Naive thymus-derived CD8-positive, alpha-beta T cell (primary cell): ENCODE measurements around the gene GEMIN7. TPM values are rescaled to one million over a fixed set of nuclear protein-coding genes. Genes with fewer than 3 reads are reported as not detected.

Experiments used
- ATAC-seq, 2 donors: fragments of 150-1000 bp; cut with Tn5 transposase in 1 of 2; sonication (Bioruptor Pico), chemical (Tn5 transposase) in 1 of 2; 1 replicate in 1 of 2; 2 replicates in 1 of 2; pipeline ENCODE4 v1.10.0; 2021; ENCODE audit warnings: mild to moderate bottlenecking in 2 of 2, moderate library complexity in 2 of 2
- POLR2A ChIA-PET: fragments of 350-600 bp; sonication (Branson Sonifier 250); formaldehyde crosslinking; loops from one replicate; lab custom pipeline; 2021; ENCODE audit warnings: antibody characterized with exemption; lab: Charles Lee
- DNase-seq, 10 donors: peaks; one replicate each; pipeline versions ENCODE4 v3.0.0 to v3.0.0-alpha.2; 2020 to 2022
- H3K27ac Mint-ChIP-seq, 10 donors: one replicate each; pipeline ENCODE4 v1.8.0; 2020 to 2022; ENCODE audit warnings: mild to moderate bottlenecking in 10 of 10, mixed read lengths in 10 of 10, moderate library complexity in 4 of 10, inconsistent platforms in 1 of 10
- H3K27me3 Mint-ChIP-seq, 5 donors: one replicate each; pipeline ENCODE4 v1.8.0; 2021 to 2022; ENCODE audit warnings: mixed read lengths in 5 of 5
- H3K36me3 Mint-ChIP-seq, 3 donors: one replicate each; pipeline ENCODE4 v1.8.0; 2020 to 2022; ENCODE audit warnings: mixed read lengths in 3 of 3, mild to moderate bottlenecking in 2 of 3, inconsistent platforms in 1 of 3
- H3K4me1 Mint-ChIP-seq, 4 donors: one replicate each; pipeline ENCODE4 v1.8.0; 2021 to 2022; ENCODE audit warnings: mixed read lengths in 4 of 4
- H3K4me3 Mint-ChIP-seq, 10 donors: one replicate each; pipeline ENCODE4 v1.8.0; 2020 to 2022; ENCODE audit warnings: mild to moderate bottlenecking in 10 of 10, mixed read lengths in 10 of 10, moderate library complexity in 6 of 10, inconsistent platforms in 1 of 10
- H3K9me3 Mint-ChIP-seq, 9 donors: one replicate each; pipeline ENCODE4 v1.8.0; 2020 to 2022; ENCODE audit warnings: mixed read lengths in 9 of 9, mild to moderate bottlenecking in 3 of 9, inconsistent platforms in 1 of 9, moderate library complexity in 1 of 9
- polyA plus RNA-seq, 3 donors: library from polyadenylated mRNA; unstranded; fragments of 300-500 nt; fragmentation: Illumina TruSeq; gene quantifications; one replicate each; pipeline ENCODE4 v1.2.3, GENCODE V29; 2021
- total RNA-seq, 8 experiments: library from RNA in 2 of 8; stranded (reverse) in 2 of 8; gene quantifications; one replicate each; pipeline ENCODE4 v1.2.3 and lab custom pipeline; 2021 to 2026

GEMIN7 gene
- total and polyA plus RNA-seq, 5 experiments from 2014 or later, result 13.5 to 70.0 (median 44.2) TPM

DNA sequence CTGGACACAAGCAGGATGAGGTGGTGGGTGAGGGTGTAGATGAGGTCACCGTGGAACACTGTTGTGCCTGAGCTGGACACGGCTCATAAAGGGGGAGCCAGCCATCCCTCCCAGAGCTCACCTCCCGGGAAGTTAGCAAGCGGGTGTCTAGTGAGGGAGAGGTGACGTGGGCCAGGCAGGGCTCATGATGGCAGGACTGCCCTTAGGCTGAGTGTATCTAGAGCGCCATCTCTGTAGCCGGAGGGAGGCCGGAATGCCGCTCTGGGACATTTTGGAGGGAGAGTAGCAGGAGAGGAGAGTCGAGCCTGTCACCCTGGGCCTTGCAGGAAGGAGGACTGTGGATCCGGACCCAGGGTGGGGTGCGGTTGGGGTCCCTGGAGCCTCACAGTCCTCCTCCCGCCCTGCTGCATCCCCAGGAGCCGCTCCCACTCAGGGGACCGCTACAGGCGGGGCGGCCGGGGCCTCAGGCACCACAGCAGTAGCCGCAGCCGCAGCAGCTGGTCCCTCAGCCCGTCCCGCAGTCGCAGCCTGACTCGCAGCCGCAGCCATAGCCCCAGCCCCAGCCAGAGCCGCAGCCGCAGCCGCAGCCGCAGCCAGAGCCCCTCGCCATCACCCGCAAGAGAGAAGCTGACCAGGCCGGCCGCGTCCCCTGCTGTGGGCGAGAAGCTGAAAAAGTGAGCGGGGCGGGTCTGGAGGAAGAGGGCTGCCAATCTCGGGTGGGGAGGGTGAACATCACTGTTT, 12.0 kb upstream of the GEMIN7 start:
- POLR2A ChIA-PET, result interaction anchor here (1.0 to 1.3 kb wide), 3 partner anchors 7 to 25 kb away, joined by 3 read pairs; partner anchors contain the start of gene GEMIN7
- no peaks in the 10 kb centered on the region for H3K27me3 Mint-ChIP-seq
- ATAC-seq, result no peak

DNA sequence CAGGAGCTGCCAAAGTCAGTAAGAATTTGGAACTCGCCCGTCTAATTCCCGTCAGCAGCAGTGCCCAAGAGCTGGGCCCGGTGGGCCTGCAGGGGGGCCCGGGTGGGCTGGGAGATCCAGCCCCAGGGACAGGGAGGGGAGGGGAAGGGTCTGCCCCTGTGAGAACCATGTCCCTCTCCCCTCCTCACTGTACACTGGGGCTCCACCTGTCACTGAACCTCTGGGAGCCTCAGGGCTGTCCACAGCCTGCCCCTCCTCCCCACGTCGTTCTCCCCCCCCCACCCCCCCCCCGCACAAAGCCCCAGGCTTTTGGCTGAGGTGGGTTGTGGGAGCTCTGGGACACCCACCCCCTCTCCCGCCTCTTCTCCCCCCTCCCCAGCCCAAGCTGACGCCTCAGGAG, 11.0 kb upstream of the GEMIN7 start:
- Mint-ChIP-seq H3K27me3 (no peaks in the 10 kb centered on the region), H3K4me3 (no peak overlapping the region), H3K4me1 (peaks cover 0 to 2% (median 0%) of the 10 kb centered on the region in 4 donors), H3K9me3 (no peaks in the 10 kb centered on the region), H3K36me3 (peaks cover 0 to 54% (median 4%) of the 10 kb centered on the region in 3 donors), H3K27ac (no peak overlapping the region)
- DNase-seq, result no peak
- ATAC-seq, result no peak
- POLR2A ChIA-PET, result interaction anchor here (1.0 to 1.3 kb wide), 3 partner anchors 8 to 24 kb away, joined by 3 read pairs; partner anchors contain the start of gene GEMIN7

More for the DNA sequence above, 12.0 kb upstream of the GEMIN7 start:
- H3K36me3 Mint-ChIP-seq, result peaks cover 0 to 63% (median 7%) of the 10 kb centered on the region in 3 donors
- H3K4me3 Mint-ChIP-seq, result no peak overlapping the region
- H3K4me1 Mint-ChIP-seq, result peaks cover 0 to 2% (median 0%) of the 10 kb centered on the region in 4 donors
- H3K27ac Mint-ChIP-seq, result peak overlapping the region in 3 of 10 donors; percentile 33 to 69 (median 40)
- no peaks in the 10 kb centered on the region for H3K9me3 Mint-ChIP-seq
- DNase-seq, result no peak

DNA sequence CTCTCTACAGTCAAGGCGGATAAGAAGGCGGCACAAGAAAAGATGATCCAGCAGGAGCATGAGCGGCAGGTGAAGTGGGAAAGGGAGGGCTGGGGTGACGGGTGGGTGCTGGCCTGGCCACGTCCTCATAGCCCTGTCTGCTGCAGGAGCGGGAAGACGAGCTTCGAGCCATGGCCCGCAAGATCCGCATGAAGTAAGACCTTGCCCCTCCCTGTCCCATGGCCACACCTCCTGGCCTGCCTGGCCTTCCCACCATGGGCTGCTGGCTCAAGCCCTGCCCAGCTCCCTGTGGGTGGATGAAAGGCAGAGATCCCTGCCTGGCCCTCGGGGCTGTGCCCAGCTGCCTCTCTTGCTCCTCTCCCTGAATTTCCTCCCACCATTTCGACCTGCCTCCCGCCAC, 10.0 kb upstream of the GEMIN7 start:
- ATAC-seq (no peak), DNase-seq (no peak)
- H3K27ac Mint-ChIP-seq, result peak overlapping the region in 2 of 10 donors; percentile 6 to 64
- POLR2A ChIA-PET, result no interaction called here
- peaks cover 0 to 45% (median 4%) of the 10 kb centered on the region in 3 donors for H3K36me3 Mint-ChIP-seq
- no peaks in the 10 kb centered on the region for H3K9me3 Mint-ChIP-seq
- peaks cover 0 to 2% (median 0%) of the 10 kb centered on the region in 4 donors for H3K4me1 Mint-ChIP-seq
- H3K27me3 Mint-ChIP-seq, result no peaks in the 10 kb centered on the region
- H3K4me3 Mint-ChIP-seq, result no peak overlapping the region

DNA sequence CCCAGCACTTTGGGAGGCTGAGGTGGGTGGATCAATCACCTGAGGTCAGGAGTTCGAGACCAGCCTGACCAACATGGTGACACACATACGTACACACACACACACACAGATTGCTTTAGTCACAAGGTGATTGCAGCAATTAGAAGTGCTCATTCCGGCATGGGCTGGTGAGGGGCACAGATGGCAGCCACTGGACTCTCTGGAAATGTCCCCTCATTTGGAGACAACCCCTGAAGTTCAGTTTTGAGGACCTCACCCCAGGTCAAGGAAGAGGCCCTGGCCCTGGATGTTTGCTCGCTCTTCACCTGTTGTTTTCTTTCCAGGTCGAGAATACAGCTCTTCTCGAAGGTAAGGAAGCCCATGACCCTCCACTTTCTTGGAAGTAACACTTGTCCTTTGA, 8.8 kb upstream of the GEMIN7 start:
- POLR2A ChIA-PET, result no interaction called here
- ATAC-seq (no peak), DNase-seq (no peak)
- peaks cover 0 to 40% (median 4%) of the 10 kb centered on the region in 3 donors for H3K36me3 Mint-ChIP-seq
- H3K27ac Mint-ChIP-seq, result peak overlapping the region in 1 of 10 donors; percentile 33
- H3K9me3 Mint-ChIP-seq, result no peaks in the 10 kb centered on the region
- no peak overlapping the region for H3K4me3 Mint-ChIP-seq
- no peaks in the 10 kb centered on the region for H3K27me3 Mint-ChIP-seq
- H3K4me1 Mint-ChIP-seq, result peaks cover 0 to 9% (median 3%) of the 10 kb centered on the region in 4 donors

DNA sequence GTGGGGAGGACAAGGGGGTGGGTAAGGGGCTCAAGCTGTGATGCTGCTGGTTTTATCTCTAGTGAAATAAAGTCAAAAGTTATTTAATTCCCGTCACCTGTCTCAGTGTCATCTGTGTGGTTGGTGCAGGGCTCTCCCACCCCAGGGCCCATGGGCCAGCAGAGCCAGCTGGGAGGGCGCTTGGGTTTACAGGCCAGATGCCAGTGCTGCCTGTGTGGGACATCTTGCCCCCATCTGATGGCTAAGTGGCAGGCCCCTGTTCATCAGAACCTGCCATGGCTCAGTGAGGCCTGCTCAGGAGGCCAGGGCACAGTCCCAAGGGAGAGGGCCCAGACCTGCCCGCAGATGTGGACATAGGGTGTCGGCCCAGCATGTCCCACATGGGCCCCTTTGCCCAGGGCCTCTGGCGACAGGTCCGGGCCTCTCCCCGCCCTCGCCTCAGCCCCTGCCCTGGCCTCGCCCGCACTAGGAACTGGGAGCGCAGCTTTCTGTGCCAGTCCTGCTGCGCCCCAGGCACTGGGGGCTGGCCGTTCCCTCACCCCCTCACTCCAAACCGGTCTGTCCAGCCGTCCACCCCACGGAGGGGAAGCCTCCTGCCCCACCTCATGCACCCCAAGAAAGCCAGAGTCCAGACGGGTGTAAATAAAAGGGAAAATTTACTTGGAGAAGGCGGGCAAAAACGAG, 8.1 kb upstream of the GEMIN7 start:
- ATAC-seq (no peak), DNase-seq (no peak)
- H3K4me1 Mint-ChIP-seq, result peaks cover 2 to 13% (median 8%) of the 10 kb centered on the region in 4 donors
- H3K9me3 Mint-ChIP-seq, result no peaks in the 10 kb centered on the region
- no peak overlapping the region for H3K4me3 Mint-ChIP-seq
- peaks cover 0 to 35% (median 4%) of the 10 kb centered on the region in 3 donors for H3K36me3 Mint-ChIP-seq
- H3K27ac Mint-ChIP-seq, result no peak overlapping the region
- H3K27me3 Mint-ChIP-seq, result no peaks in the 10 kb centered on the region
- POLR2A ChIA-PET, result no interaction called here

DNA sequence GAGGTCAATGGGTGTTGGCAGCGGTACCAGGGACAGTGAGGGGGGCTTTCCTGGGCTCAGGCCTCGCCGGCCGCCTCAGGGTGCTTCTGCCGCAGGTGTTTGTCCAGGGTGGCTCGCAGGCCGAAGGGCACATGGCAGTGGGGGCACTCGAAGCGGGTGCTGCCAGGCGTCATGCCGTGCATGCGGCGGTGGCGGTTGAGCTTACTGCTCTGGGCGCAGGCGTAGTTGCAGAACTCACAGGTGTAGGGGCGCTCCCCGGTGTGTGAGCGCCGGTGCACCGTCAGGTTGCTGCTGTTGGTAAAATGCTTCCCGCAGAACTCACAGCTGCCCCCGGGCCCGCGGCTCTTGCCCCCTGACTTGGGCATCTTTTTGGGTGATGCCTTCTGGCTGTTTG, 7.5 kb upstream of the GEMIN7 start:
- peaks cover 2 to 15% (median 9%) of the 10 kb centered on the region in 4 donors for H3K4me1 Mint-ChIP-seq
- H3K36me3 Mint-ChIP-seq, result peaks cover 0 to 33% (median 4%) of the 10 kb centered on the region in 3 donors
- no peaks in the 10 kb centered on the region for H3K9me3 Mint-ChIP-seq
- POLR2A ChIA-PET, result interaction anchor here (1.6 kb wide), 1 partner anchor 32 kb away, joined by 3 read pairs; no protein-coding TSS in a partner anchor
- no peak overlapping the region for H3K4me3 Mint-ChIP-seq
- no peak for DNase-seq
- ATAC-seq, result no peak
- no peak overlapping the region for H3K27ac Mint-ChIP-seq
- H3K27me3 Mint-ChIP-seq, result no peaks in the 10 kb centered on the region

DNA sequence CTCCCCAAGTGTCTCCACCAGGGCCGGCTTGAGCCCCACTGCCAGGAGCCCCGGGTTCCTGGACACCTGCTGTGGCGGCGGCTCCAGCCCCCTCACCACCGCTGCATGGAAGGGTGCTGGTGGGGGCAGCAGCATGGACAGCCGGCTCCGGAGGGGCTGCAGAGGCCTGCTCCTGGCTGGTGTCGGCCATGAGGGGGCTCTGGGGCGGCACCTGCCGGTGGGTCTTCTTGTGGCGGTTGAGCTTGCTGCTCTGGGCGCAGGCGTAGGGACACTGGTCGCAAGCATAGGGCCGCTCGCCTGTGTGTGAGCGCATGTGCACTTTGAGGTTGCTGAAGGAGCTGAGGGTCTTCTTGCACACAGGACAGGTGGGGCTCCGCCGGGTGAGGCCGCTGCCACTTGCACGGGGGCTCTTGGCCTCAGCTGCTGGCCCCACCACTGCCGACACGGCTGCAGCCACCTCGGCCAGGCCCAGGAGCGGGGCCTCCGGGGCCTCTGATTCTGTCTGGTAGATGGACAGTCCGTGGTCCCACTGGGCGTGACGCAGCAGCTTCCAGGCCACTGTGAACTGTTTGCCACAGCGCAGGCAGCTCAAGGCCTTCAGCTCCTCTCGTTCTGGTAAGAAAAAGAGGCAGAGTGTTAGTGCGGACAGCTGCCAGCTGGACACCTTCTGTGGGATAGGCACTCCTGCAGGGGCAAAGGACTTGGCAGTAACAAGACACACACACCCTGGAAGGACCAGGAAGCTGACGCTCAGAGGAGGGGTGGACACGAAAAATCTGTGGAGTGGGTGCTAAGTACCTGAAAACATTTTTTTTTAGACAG, 6.9 kb upstream of the GEMIN7 start:
- H3K36me3 Mint-ChIP-seq, result peaks cover 0 to 28% (median 4%) of the 10 kb centered on the region in 3 donors
- no peak for ATAC-seq
- H3K4me1 Mint-ChIP-seq, result peaks cover 5 to 22% (median 16%) of the 10 kb centered on the region in 4 donors
- no peak overlapping the region for H3K4me3 Mint-ChIP-seq
- DNase-seq, result no peak
- POLR2A ChIA-PET, result interaction anchor here (0.7 to 1.6 kb wide), 4 partner anchors 18 to 59 kb away, joined by 3 to 4 read pairs (median 3); partner anchors contain the start of gene PPP1R37
- H3K9me3 Mint-ChIP-seq, result no peaks in the 10 kb centered on the region
- H3K27ac Mint-ChIP-seq, result peak overlapping the region in 4 of 10 donors; percentile 26 to 75 (median 40)
- no peaks in the 10 kb centered on the region for H3K27me3 Mint-ChIP-seq

DNA sequence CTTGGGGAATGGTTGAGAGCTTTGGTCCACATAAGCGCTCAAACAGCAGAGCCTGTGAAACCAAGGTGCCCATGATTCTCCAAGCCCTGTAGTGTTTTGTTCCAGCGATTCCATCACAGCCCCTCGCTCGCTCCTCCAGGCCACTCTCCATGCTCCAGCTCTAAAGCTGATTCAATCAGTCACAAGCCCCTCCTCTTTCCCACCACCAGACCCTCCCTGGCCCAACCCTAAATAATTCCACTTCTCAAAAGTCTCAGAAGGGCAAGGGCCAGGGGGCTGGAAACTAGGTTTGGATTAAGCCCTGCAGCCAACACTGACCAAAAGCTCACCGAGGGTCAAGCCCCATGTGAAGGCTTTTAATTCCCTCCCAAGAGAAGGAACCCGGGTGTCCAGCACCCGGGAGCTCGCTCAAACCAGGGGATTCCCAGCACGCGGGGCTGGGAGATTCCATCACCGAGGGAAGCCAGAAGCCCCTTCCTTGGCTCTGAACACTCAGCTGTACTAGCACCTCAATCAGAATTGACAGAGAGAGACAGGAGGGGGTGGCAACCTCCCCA, 4.2 kb upstream of the GEMIN7 start:
- ATAC-seq (no peak), DNase-seq (no peak)
- H3K4me1 Mint-ChIP-seq, result peaks cover 7 to 42% (median 33%) of the 10 kb centered on the region in 4 donors
- no peaks in the 10 kb centered on the region for H3K27me3 Mint-ChIP-seq
- H3K36me3 Mint-ChIP-seq, result peaks cover 0 to 11% (median 0%) of the 10 kb centered on the region in 3 donors
- POLR2A ChIA-PET, result interaction anchor here (0.5 to 3.8 kb wide), 7 partner anchors 10 to 379 kb away, joined by 3 to 30 read pairs (median 3); partner anchors contain the start of genes CLASRP and PPP1R37
- peak overlapping the region in 8 of 10 donors; percentile 28 to 90 (median 78) for H3K27ac Mint-ChIP-seq
- H3K4me3 Mint-ChIP-seq, result peak overlapping the region; percentile 5 to 96 (median 54)
- H3K9me3 Mint-ChIP-seq, result no peaks in the 10 kb centered on the region

DNA sequence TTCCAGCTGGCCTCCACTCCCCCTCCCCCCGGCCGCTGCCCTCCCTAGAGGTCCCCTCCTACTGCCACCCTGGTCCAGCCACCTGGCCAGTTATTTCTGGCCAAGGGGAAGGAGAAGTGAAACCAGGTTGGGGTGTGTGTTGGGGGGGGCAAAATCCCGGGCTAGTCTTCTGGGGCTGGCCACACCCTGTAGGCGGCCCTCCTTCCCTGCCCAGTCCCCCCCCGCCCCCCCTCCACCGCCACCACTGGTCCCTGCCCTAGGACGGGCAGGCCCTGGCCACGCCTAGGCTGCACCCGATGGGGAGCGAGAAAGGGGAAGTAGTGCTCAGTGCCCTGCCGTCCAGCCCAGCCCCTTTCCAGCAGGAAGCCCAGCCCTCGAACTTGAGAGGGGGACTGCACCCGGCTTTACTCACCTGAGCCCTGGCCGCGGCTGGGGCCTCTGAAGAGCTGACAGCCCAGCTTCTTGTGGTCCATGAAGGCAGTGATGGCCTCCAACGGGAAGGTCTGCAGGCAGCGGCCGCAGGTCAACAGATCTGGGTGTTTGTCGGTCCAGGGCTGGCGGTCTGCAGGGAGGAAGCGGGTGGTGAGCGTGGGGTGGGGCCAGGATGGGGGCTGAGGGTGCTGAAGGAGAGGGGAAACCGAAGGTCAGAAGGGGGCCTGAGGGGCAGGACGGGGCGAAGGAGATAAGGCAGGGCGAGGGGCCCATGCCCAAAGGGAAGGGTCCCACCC, 3.6 kb upstream of the GEMIN7 start:
- H3K4me3 Mint-ChIP-seq, result peak overlapping the region; percentile 45 to 96 (median 77)
- no peaks in the 10 kb centered on the region for H3K27me3 Mint-ChIP-seq
- H3K27ac Mint-ChIP-seq, result peak overlapping the region in 8 of 10 donors; percentile 43 to 83 (median 67)
- DNase-seq (peak in 5 of 10 donors; percentile 18 to 74 (median 21)), ATAC-seq (peak; percentile 9 to 11)
- peaks cover 7 to 48% (median 40%) of the 10 kb centered on the region in 4 donors for H3K4me1 Mint-ChIP-seq
- POLR2A ChIA-PET, result interaction anchor here (0.8 to 3.8 kb wide), 3 partner anchors 17 to 74 kb away, joined by 3 to 30 read pairs (median 7); partner anchors contain the start of genes CLASRP and PPP1R37
- H3K9me3 Mint-ChIP-seq, result no peaks in the 10 kb centered on the region
- H3K36me3 Mint-ChIP-seq, result peaks cover 0 to 5% (median 0%) of the 10 kb centered on the region in 3 donors

DNA sequence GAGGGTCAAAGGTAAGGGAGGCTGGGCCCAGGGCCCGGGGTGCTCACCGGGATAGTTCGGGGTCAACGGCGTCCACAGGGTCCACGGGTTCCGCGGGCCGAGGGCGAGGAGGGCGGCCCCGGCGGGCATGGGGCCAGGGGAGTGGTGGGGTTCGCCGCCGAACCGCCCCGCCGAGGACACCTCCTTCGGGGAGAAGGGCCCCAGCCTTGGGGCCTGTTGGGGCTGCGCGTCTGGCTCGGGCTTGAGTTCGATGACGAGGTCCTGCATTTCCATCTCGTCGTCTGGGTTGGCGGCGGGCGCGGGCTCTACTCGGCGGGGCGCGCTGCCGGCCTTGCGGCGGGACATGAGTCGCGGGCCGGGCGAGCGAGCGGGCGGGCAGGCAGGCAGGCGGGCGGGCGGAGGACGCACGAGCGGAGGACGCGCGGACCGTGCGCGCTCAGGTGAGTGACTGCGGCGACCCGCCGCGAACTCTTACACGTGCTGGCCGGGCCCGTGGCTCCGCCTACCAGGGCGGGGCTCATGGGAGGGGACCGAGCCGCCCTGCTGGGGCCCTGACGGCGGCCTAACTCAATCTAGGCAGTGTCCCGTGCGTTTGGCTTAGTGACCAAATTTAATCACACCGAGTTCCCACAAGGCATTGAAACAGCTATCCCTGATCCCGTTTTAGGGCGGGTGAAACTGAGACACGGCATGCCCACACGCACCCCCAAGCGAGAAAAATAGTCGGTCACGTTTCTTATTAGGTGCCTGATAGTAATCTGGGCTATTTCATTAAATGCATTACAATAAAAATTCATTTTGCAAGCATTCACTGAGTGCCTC, 2.8 kb upstream of the GEMIN7 start, which contains the start of gene ZNF296:
Gene ZNF296, minus strand, starts transcription at position 450 of the 822 bp plus-strand sequence. Its CDS starts 105 bp downstream, at position 345.
- peak within 1 kb of the TSS in 9 of 10 donors; percentile 47 to 93 (median 78) for H3K27ac Mint-ChIP-seq
- POLR2A ChIA-PET, result interaction anchor here (0.7 to 3.8 kb wide), 3 partner anchors 14 to 37 kb away, joined by 3 to 30 read pairs (median 7); partner anchors contain the start of genes CLASRP and PPP1R37
- H3K4me1 Mint-ChIP-seq, result peaks cover 7 to 54% (median 46%) of the 10 kb centered on the region in 4 donors
- ATAC-seq, result peak; percentile 77 to 81
- H3K9me3 Mint-ChIP-seq, result no peaks in the 10 kb centered on the region
- peak; percentile 51 to 83 (median 68) for DNase-seq
- H3K27me3 Mint-ChIP-seq, result no peaks in the 10 kb centered on the region
- peaks cover 0 to 4% (median 0%) of the 10 kb centered on the region in 3 donors for H3K36me3 Mint-ChIP-seq
- H3K4me3 Mint-ChIP-seq, result peak within 1 kb of the TSS; percentile 63 to 96 (median 79)
